IMR-90 (cell line): ENCODE results near the gene RGL4. TPM values are rescaled to one million over a fixed set of nuclear protein-coding genes. Genes with fewer than 3 reads are reported as not detected.

ENCODE experiments used
- ATAC-seq: fragments of 200-7000 bp; cut with Tn5 transposase; 2 replicates; pipeline ENCODE4 v1.9.1; 2020; ENCODE audit warnings: low read depth, mild to moderate bottlenecking, moderate library complexity
- BruUV-seq: library from RNA; stranded (reverse); fragments of 400-500 nt; replicated peaks from 2 replicates; lab custom pipeline; 2021; lab: Mats Ljungman, UMichigan
- CTCF ChIA-PET: fragments of 300-600 bp; formaldehyde crosslinking; extraction: SDS; loops from one replicate; lab custom pipeline; 2021; ENCODE audit warnings: antibody characterized with exemption; lab: Yijun Ruan, JAX
- POLR2A ChIA-PET: fragments of 300-600 bp; sonication (Branson Sonifier 250); formaldehyde crosslinking; loops from one replicate; lab custom pipeline; 2022; ENCODE audit warnings: antibody characterized with exemption; ENCODE audit not compliant: unreplicated experiment; lab: Charles Lee
- DNase-seq: peaks from one replicate; pipeline ENCODE4 v3.0.0; 2013
- H2AFZ ChIP-seq: replicated peaks from 2 replicates; pipeline ENCODE3; 2013; ENCODE audit warnings: low read length, mild to moderate bottlenecking; ENCODE audit not compliant: poor library complexity
- H2AK5ac ChIP-seq: 2 replicates; pipeline ENCODE4 v1.6.1; 2013; ENCODE audit warnings: low read depth, low read length, inconsistent platforms
- H2AK9ac ChIP-seq: replicated peaks from 2 replicates; pipeline ENCODE3; 2013; ENCODE audit warnings: mild to moderate bottlenecking, low read depth, low read length, moderate library complexity; ENCODE audit not compliant: poor library complexity
- H2BK120ac ChIP-seq: 2 replicates; pipeline ENCODE4 v1.6.1; 2013; ENCODE audit warnings: low read depth, low read length, inconsistent platforms
- H2BK15ac ChIP-seq: 3 replicates; pipeline ENCODE4 v1.6.1; 2013; ENCODE audit warnings: low read depth, low read length, inconsistent platforms
- H2BK20ac ChIP-seq: 2 replicates; pipeline ENCODE4 v1.6.1; 2013; ENCODE audit warnings: low read depth, mild to moderate bottlenecking, inconsistent platforms, low read length, moderate library complexity
- H2BK5ac ChIP-seq: 2 replicates; pipeline ENCODE4 v1.6.1; 2013; ENCODE audit warnings: mild to moderate bottlenecking, low read depth, low read length, inconsistent platforms; ENCODE audit not compliant: poor library complexity, severe bottlenecking
- H3K14ac ChIP-seq: replicated peaks from 2 replicates; pipeline ENCODE4 v1.6.1; 2013; ENCODE audit warnings: low read depth, low read length, inconsistent platforms
- H3K18ac ChIP-seq: 2 replicates; pipeline ENCODE4 v1.6.1; 2013; ENCODE audit warnings: low read depth, low read length, control low read depth
- H3K23ac ChIP-seq: 2 replicates; pipeline ENCODE4 v1.6.1; 2013; ENCODE audit warnings: low read depth, low read length, inconsistent platforms
- H3K27ac ChIP-seq: 2 replicates; pipeline ENCODE4 v1.5.1; 2013; ENCODE audit warnings: mild to moderate bottlenecking, control low read depth, low read length; ENCODE audit not compliant: insufficient read depth
- H3K27me3 ChIP-seq: 2 replicates; pipeline ENCODE4 v1.6.1; 2013; ENCODE audit warnings: low read length; ENCODE audit not compliant: control insufficient read depth, insufficient read depth
- H3K36me3 ChIP-seq: 2 replicates; pipeline ENCODE4 v1.6.1; 2013; ENCODE audit warnings: low read length, mixed read lengths; ENCODE audit not compliant: control insufficient read depth, insufficient read depth
- H3K4ac ChIP-seq: 2 replicates; pipeline ENCODE4 v1.6.1; 2013; ENCODE audit warnings: low read depth, low read length, inconsistent platforms
- H3K4me1 ChIP-seq: 2 replicates; pipeline ENCODE4 v1.6.1; 2013; ENCODE audit warnings: low read length, mixed read lengths; ENCODE audit not compliant: control insufficient read depth, insufficient read depth
- H3K4me2 ChIP-seq: 2 replicates; pipeline ENCODE4 v1.6.1; 2013; ENCODE audit warnings: low read depth, mild to moderate bottlenecking, control low read depth, low read length, moderate library complexity
- H3K4me3 ChIP-seq: 2 replicates; pipeline ENCODE4 v1.5.1; 2013; ENCODE audit warnings: low read depth, mild to moderate bottlenecking, control low read depth, low read length, moderate library complexity; ENCODE audit not compliant: insufficient read depth
- H3K56ac ChIP-seq: 2 replicates; pipeline ENCODE4 v1.6.1; 2013; ENCODE audit warnings: low read length, inconsistent platforms; ENCODE audit not compliant: insufficient read depth; ENCODE audit errors: extremely low read depth
- H3K79me1 ChIP-seq, 2 experiments: 2 replicates each; pipeline ENCODE4 v1.6.1; 2013; ENCODE audit warnings: low read length in 2 of 2, inconsistent platforms in 1 of 2, low read depth in 1 of 2
- H3K9ac ChIP-seq: 2 replicates; pipeline ENCODE4 v1.6.1; 2013; ENCODE audit warnings: low read depth, low read length, control low read depth
- H3K9me1 ChIP-seq: 2 replicates; pipeline ENCODE4 v1.6.1; 2013; ENCODE audit warnings: low read length, inconsistent platforms; ENCODE audit not compliant: insufficient read depth
- H3K9me3 ChIP-seq: 2 replicates; pipeline ENCODE4 v1.6.1; 2013; ENCODE audit warnings: low read length; ENCODE audit not compliant: control insufficient read depth, insufficient read depth
- H4K20me1 ChIP-seq: 2 replicates; pipeline ENCODE4 v1.6.1; 2013; ENCODE audit warnings: low read length, inconsistent platforms; ENCODE audit not compliant: insufficient read depth
- H4K5ac ChIP-seq: 2 replicates; pipeline ENCODE4 v1.6.1; 2013; ENCODE audit warnings: mild to moderate bottlenecking, low read depth, low read length, control low read depth
- H4K8ac ChIP-seq, 2 experiments: 2 replicates each; pipeline ENCODE4 v1.6.1; 2013; ENCODE audit warnings: low read depth in 2 of 2, low read length in 2 of 2, control low read depth in 1 of 2, inconsistent platforms in 1 of 2
- H4K91ac ChIP-seq: 2 replicates; pipeline ENCODE4 v1.6.1; 2013; ENCODE audit warnings: low read depth, low read length, inconsistent platforms; ENCODE audit not compliant: insufficient read depth
- BHLHE40 ChIP-seq: fragments of 150-350 bp; IDR thresholded peaks from 2 replicates; pipeline ENCODE4 v1.6.1; 2016; ENCODE audit warnings: mild to moderate bottlenecking, low read depth, low read length
- CEBPB ChIP-seq: IDR thresholded peaks from 2 replicates; pipeline ENCODE4 v1.6.1; 2012; ENCODE audit warnings: low read depth, low read length, improper control_type of control experiment
- CHD1 ChIP-seq: IDR thresholded peaks from 2 replicates; pipeline ENCODE4 v1.6.1; 2012; ENCODE audit warnings: low read depth, low read length, improper control_type of control experiment
- FOS ChIP-seq: fragments of 150-350 bp; IDR thresholded peaks from 2 replicates; pipeline ENCODE4 v1.6.1; 2016; ENCODE audit warnings: low read depth, low read length
- MAFK ChIP-seq: IDR thresholded peaks from 2 replicates; pipeline ENCODE4 v1.6.1; 2012; ENCODE audit warnings: low read depth, low read length, improper control_type of control experiment
- MAZ ChIP-seq: IDR thresholded peaks from 2 replicates; pipeline ENCODE4 v1.6.1; 2012; ENCODE audit warnings: low read depth, mild to moderate bottlenecking, low read length, improper control_type of control experiment, moderate library complexity, borderline replicate concordance
- MXI1 ChIP-seq: IDR thresholded peaks from 2 replicates; pipeline ENCODE4 v1.6.1; 2012; ENCODE audit warnings: low read depth, mild to moderate bottlenecking, low read length, moderate library complexity, borderline replicate concordance
- NFE2L2 ChIP-seq: fragments of 150-350 bp; IDR thresholded peaks from 2 replicates; pipeline ENCODE4 v1.6.1; 2016; ENCODE audit warnings: low read depth, mild to moderate bottlenecking, low read length
- POLR2A ChIP-seq: IDR thresholded peaks from 2 replicates; pipeline ENCODE4 v1.6.1; 2012; ENCODE audit warnings: mild to moderate bottlenecking, low read depth, low read length
- RAD21 ChIP-seq: IDR thresholded peaks from 2 replicates; pipeline ENCODE4 v1.6.1; 2012; ENCODE audit warnings: low read length, improper control_type of control experiment
- RCOR1 ChIP-seq: IDR thresholded peaks from 2 replicates; pipeline ENCODE4 v1.6.1; 2012; ENCODE audit warnings: mild to moderate bottlenecking, low read length, improper control_type of control experiment; ENCODE audit not compliant: insufficient replicate concordance
- RFX5 ChIP-seq: IDR thresholded peaks from 2 replicates; pipeline ENCODE4 v1.8.0; 2012; ENCODE audit warnings: low read depth, mild to moderate bottlenecking, low read length, moderate library complexity
- SMC3 ChIP-seq: fragments of 150-350 bp; IDR thresholded peaks from 2 replicates; pipeline ENCODE4 v1.6.1; 2016; ENCODE audit warnings: low read depth, mild to moderate bottlenecking, antibody characterized with exemption, low read length, moderate library complexity
- WGBS, 2 experiments: methylation state at CpG; one replicate each; pipeline versions ENCODE4 v1.1.5 to v1.1.7; 2013; ENCODE audit warnings: missing lambda C conversion rate in 2 of 2; ENCODE audit not compliant: insufficient read length in 1 of 2; ENCODE audit errors: extremely low coverage in 2 of 2; 5-methylcytosine and 5-hydroxymethylcytosine counted together
- dilution Hi-C: fragments of 300-500 bp; cut with HindIII; formaldehyde crosslinking; loops from one replicate; pipeline ENCODE4 v1.14.3; 2018; ENCODE audit warnings: low sequenced_read_pairs; ENCODE audit not compliant: unreplicated experiment
- in situ Hi-C: fragments of 300-500 bp; cut with MboI; formaldehyde crosslinking; loops from 3 replicates; pipeline ENCODE4 v1.14.3; 2019; ENCODE audit warnings: low sequenced_read_pairs, inconsistent platforms, mixed read lengths
- intact Hi-C: fragments of 100-400 bp; cut with micrococcal nuclease; formaldehyde crosslinking; loops from 2 replicates; pipeline ENCODE4 v1.10.0; 2022
- polyA plus RNA-seq, 3 experiments: library from polyadenylated mRNA; depleted of rRNA; stranded (reverse); fragments of >200 nt; gene quantifications; 2 replicates each; pipeline ENCODE4 v1.2.3, GENCODE V29; 2012; ENCODE audit warnings: low replicate concordance in 1 of 3
- total RNA-seq: library from RNA; depleted of rRNA; stranded (reverse); fragments of >200 nt; gene quantifications from 2 replicates; pipeline ENCODE4 v1.2.3, GENCODE V29; 2012
- TF ChIP-seq, protein P1 (sequence below): fragments of 150-350 bp; IDR thresholded peaks from 2 replicates; pipeline ENCODE4 v1.6.1; 2016; ENCODE audit warnings: low read depth, mild to moderate bottlenecking, low read length, moderate library complexity, borderline replicate concordance
- TF ChIP-seq, protein P2 (sequence below): fragments of 150-350 bp; IDR thresholded peaks from 2 replicates; pipeline ENCODE4 v1.6.1; 2017; ENCODE audit warnings: mild to moderate bottlenecking, antibody characterized with exemption, low read length, low read depth
- TF ChIP-seq, protein P3 (sequence below): conservative IDR thresholded peaks from 2 replicates; pipeline ENCODE4 v1.5.1; 2012; ENCODE audit warnings: mild to moderate bottlenecking, low read depth, low read length, improper control_type of control experiment

RGL4 gene
- total and polyA plus RNA-seq, 2 of the 4 experiments (the other 2 are of a cell fraction): not detected

DNA sequence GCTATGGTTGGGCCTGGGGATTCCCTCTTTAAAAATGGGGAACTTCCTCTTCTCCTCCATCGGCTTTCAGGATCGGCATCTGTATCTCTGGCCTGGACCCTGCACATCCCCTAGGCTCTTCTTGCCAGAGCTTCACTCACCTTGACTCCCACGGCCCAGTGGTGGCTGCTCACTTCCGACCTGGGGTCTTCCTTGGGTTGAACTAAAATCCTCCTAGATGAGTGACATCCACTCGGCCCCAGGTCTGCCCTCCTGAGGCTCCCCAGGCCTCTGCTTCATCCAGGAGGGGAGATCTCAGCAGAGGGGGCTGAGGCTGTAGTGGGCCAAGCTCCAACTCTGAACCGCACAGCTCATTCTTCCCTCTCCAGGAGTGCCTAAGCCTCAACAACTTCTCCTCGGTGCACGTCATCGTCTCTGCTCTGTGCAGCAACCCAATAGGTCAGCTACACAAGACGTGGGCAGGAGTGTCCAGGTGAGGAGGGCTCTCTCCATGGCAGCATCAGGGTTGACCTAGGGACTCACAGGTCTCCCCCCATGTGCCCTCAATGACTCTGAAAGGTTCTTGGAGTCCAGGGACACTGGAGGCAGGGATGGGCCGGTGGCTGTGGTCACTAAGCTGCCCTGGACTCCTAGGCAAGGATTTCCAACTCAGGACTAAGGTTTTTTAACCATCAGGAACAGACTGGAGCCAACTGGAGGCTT is 3.3 kb downstream of the RGL4 start:
- H3K14ac ChIP-seq: no peak overlapping the region
- TF ChIP-seq MAZ (no peak), FOS (no peak), SMC3 (no peak), NFE2L2 (no peak), MAFK (no peak), POLR2A (no peak), BHLHE40 (no peak), RAD21 (no peak), CHD1 (no peak), RFX5 (no peak), CEBPB (no peak), RCOR1 (no peak), MXI1 (no peak)
- TF ChIP-seq, protein P1, sequence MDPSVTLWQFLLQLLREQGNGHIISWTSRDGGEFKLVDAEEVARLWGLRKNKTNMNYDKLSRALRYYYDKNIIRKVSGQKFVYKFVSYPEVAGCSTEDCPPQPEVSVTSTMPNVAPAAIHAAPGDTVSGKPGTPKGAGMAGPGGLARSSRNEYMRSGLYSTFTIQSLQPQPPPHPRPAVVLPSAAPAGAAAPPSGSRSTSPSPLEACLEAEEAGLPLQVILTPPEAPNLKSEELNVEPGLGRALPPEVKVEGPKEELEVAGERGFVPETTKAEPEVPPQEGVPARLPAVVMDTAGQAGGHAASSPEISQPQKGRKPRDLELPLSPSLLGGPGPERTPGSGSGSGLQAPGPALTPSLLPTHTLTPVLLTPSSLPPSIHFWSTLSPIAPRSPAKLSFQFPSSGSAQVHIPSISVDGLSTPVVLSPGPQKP: no peak
- TF ChIP-seq, protein P2, sequence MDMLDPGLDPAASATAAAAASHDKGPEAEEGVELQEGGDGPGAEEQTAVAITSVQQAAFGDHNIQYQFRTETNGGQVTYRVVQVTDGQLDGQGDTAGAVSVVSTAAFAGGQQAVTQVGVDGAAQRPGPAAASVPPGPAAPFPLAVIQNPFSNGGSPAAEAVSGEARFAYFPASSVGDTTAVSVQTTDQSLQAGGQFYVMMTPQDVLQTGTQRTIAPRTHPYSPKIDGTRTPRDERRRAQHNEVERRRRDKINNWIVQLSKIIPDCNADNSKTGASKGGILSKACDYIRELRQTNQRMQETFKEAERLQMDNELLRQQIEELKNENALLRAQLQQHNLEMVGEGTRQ: no peak
- TF ChIP-seq, protein P3, sequence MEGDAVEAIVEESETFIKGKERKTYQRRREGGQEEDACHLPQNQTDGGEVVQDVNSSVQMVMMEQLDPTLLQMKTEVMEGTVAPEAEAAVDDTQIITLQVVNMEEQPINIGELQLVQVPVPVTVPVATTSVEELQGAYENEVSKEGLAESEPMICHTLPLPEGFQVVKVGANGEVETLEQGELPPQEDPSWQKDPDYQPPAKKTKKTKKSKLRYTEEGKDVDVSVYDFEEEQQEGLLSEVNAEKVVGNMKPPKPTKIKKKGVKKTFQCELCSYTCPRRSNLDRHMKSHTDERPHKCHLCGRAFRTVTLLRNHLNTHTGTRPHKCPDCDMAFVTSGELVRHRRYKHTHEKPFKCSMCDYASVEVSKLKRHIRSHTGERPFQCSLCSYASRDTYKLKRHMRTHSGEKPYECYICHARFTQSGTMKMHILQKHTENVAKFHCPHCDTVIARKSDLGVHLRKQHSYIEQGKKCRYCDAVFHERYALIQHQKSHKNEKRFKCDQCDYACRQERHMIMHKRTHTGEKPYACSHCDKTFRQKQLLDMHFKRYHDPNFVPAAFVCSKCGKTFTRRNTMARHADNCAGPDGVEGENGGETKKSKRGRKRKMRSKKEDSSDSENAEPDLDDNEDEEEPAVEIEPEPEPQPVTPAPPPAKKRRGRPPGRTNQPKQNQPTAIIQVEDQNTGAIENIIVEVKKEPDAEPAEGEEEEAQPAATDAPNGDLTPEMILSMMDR: no peak
- no peak overlapping the region for H3K23ac ChIP-seq
- H3K4me3 ChIP-seq: no peak overlapping the region
- ATAC-seq (no peak), DNase-seq (no peak)
- intact Hi-C loops: no loop called here
- in situ Hi-C loops: no loop called here
- no peak overlapping the region for H3K56ac ChIP-seq
- H4K91ac ChIP-seq: no peak overlapping the region
- H2BK5ac ChIP-seq: no peak overlapping the region
- H2BK120ac ChIP-seq: no peak overlapping the region
- no peak overlapping the region for H3K4me2 ChIP-seq
- H3K4me1 ChIP-seq: peaks cover 9% of the 10 kb centered on the region
- H3K36me3 ChIP-seq: peaks cover 29% of the 10 kb centered on the region; the same call in 1 of the 2 replicates
- H2BK20ac ChIP-seq: no peak overlapping the region
- H3K27ac ChIP-seq: no peak overlapping the region
- no peaks in the 10 kb centered on the region for H3K27me3 ChIP-seq
- no peaks in the 10 kb centered on the region for H3K9me3 ChIP-seq
- dilution Hi-C loops: no loop called here
- no peak overlapping the region for H3K9ac ChIP-seq
- BruUV-seq: no TSS peak
- WGBS, 2 experiments: 86% methylated on average over 5 of the region's 11 CpGs; no CpG with 5 or more reads in 1 of the 2 experiments
- ChIA-PET POLR2A (no interaction called here), CTCF (no interaction called here)
- H4K20me1 ChIP-seq: peaks cover 8% of the 10 kb centered on the region; the same call in 1 of the 2 replicates
- H2BK15ac ChIP-seq: no peak overlapping the region
- H4K8ac ChIP-seq: no peak overlapping the region
- no peak overlapping the region for H3K4ac ChIP-seq
- H4K5ac ChIP-seq: no peak overlapping the region
- no peak overlapping the region for H2AK5ac ChIP-seq
- H3K9me1 ChIP-seq: peaks cover 20% of the 10 kb centered on the region
- no peak overlapping the region for H2AK9ac ChIP-seq
- H2AFZ ChIP-seq: no peak overlapping the region
- H3K79me1 ChIP-seq: peaks cover 3 to 9% of the 10 kb centered on the region in 2 experiments; a peak in 2 of 4 replicates
- H3K18ac ChIP-seq: no peak overlapping the region
